HL-60 (cell line): ENCODE data around the gene MTG2.
A peak's percentile ranks its signal among the peaks of the same experiment; 100 is the strongest.

Experiments used
- DNase-seq, 2 experiments: peaks; one replicate each; pipeline ENCODE4 v3.0.0-alpha.2; 2010 to 2020; ENCODE audit warnings: low read depth in 1 of 2, low spot score in 1 of 2
- H3K27ac ChIP-seq: fragments of 250-450 bp; sonication (Bioruptor Pico); replicated peaks from 2 replicates; pipeline ENCODE4 v1.5.1; 2020; ENCODE audit warnings: mild to moderate bottlenecking, moderate library complexity
- H3K27me3 ChIP-seq: fragments of 250-450 bp; sonication (Bioruptor Pico); 2 replicates; pipeline ENCODE4 v1.5.1; 2021; ENCODE audit warnings: mild to moderate bottlenecking, moderate library complexity; ENCODE audit not compliant: insufficient read depth, poor library complexity, severe bottlenecking
- H3K4me3 ChIP-seq: replicated peaks from 2 replicates; pipeline ENCODE4 v1.5.1; 2011; ENCODE audit warnings: mild to moderate bottlenecking, control low read depth, low read length; ENCODE audit not compliant: insufficient read depth
- CTCF ChIP-seq: IDR thresholded peaks from one replicate; pipeline ENCODE4 v1.5.1; 2011; ENCODE audit warnings: low read length, control low read depth, inconsistent platforms; ENCODE audit not compliant: insufficient read depth
- GABPA ChIP-seq: IDR thresholded peaks from 2 replicates; pipeline ENCODE4 v1.6.1; 2012; ENCODE audit warnings: low read depth
- POLR2AphosphoS5 ChIP-seq: IDR thresholded peaks from 2 replicates; pipeline ENCODE4 v1.6.1; 2012; ENCODE audit warnings: low read depth
- REST ChIP-seq: IDR thresholded peaks from 2 replicates; pipeline ENCODE4 v1.6.1; 2012; ENCODE audit warnings: low read depth; ENCODE audit not compliant: insufficient replicate concordance
- SPI1 ChIP-seq: IDR thresholded peaks from 2 replicates; pipeline ENCODE4 v1.6.1; 2012; ENCODE audit warnings: low read depth, mild to moderate bottlenecking, borderline replicate concordance

MTG2 gene

GRCh38 chr20:62137478-62138203, 45.2 kb upstream of the MTG2 start:
- DNase-seq = no peak
- peak; percentile 39; the same call in 1 of the 2 replicates for TF ChIP-seq POLR2AphosphoS5
- no peak for TF ChIP-seq GABPA
- Histone ChIP-seq H3K27me3 (no peaks in the 10 kb centered on the region), H3K4me3 (no peak overlapping the region), H3K27ac (no peak overlapping the region)

- no peak overlapping the region for H3K27ac ChIP-seq
- H3K27me3 ChIP-seq = no peaks in the 10 kb centered on the region
- no peak for DNase-seq
- H3K4me3 ChIP-seq = no peak overlapping the region
- no peak for TF ChIP-seq SPI1
- TF ChIP-seq REST = peak; percentile 54
- TF ChIP-seq POLR2AphosphoS5 = no peak
- no peak for TF ChIP-seq GABPA
- no peak for TF ChIP-seq CTCF
Measured at GRCh38 chr20:62138204-62138543, 44.7 kb upstream of the MTG2 start.

- no peak for DNase-seq
- Histone ChIP-seq H3K27ac (no peak overlapping the region), H3K27me3 (no peaks in the 10 kb centered on the region), H3K4me3 (no peak overlapping the region)
- no peak for TF ChIP-seq CTCF
- no peak for TF ChIP-seq REST
- no peak for TF ChIP-seq SPI1
- no peak for TF ChIP-seq GABPA
- no peak for TF ChIP-seq POLR2AphosphoS5
Measured at GRCh38 chr20:62138912-62139311, 43.9 kb upstream of the MTG2 start.

GRCh38 chr20:62139636-62140035, 43.2 kb upstream of the MTG2 start:
- Histone ChIP-seq H3K27me3 (no peaks in the 10 kb centered on the region), H3K27ac (no peak overlapping the region), H3K4me3 (no peak overlapping the region)
- TF ChIP-seq GABPA = no peak
- no peak for TF ChIP-seq SPI1
- no peak for TF ChIP-seq CTCF
- TF ChIP-seq POLR2AphosphoS5 = no peak
- TF ChIP-seq REST = no peak
- no peak for DNase-seq
